ENCODE measurements around the gene NFASC.

NFASC gene

DNA sequence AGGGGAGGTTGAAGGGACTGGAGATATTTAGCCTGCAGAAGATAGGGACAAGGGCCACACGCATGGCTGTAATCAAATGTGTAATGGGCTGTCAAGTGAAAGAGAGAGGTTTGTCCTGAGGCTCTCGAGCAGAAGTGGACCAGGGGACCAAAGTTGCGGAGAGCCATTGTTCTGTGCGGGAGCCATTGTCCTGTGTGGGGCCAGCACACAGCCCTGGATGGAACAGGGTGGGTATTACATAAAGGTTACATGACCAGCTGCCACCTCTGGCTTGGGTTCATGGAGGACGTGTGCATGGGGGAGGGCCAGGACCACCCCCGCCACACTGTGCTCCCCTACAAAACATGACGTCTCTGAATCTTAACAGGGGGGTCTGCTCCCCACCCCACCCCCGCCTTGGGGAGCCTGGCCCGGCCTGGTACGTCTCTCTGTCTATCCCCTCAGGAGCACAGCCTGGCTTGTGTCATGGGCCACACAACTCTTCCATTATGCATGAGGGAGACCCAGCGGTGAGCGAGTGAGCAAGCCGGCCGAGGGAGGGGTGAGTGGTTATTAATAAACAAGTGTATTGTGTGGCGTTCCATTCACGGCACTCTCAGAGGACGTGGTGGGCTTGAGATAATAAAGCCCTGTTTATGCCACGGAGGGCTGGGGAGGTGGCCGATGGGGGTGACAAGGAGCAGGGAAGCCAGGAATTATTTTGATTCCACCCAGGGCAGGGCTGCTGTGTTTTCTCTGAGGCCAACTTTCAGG is at the start of gene NFASC:
Gene NFASC (plus strand): TSS at position 703 of the 753 bp plus-strand sequence. CDS start 73,454 bp downstream, outside the sequence.
- DNase-seq: no peak

- no peak for DNase-seq
Measured at GRCh38 chr1:204821476-204821875, 49.2 kb upstream of the NFASC start.

GRCh38 chr1:204821924-204822323 is 48.7 kb upstream of the NFASC start:
- no peak for DNase-seq

DNA sequence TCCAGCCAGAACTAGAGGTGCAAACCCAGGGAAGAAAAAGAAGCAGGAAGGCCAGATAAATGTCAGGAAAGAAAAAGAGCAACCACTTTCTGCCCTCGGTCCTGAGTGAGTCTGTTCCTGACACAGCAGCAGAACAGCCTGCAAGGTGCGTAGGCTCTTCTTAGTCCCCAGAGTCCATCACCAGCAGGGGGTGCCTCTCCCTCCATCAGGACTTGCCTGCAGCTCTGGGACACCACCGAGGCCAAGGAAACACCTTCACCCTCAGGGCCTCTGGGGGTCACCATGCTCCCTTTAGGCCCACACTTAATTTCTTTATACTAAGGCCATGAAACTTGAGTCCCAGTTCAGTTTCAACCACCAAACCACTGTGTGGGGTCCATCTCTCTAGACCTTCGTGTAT is 43.7 kb upstream of the NFASC start:
- no peak for DNase-seq

- DNase-seq: peak; percentile 89
Measured at GRCh38 chr1:204828352-204828850, 42.3 kb upstream of the NFASC start.

- peak; percentile 34 for DNase-seq
Measured at GRCh38 chr1:204829133-204829825, 41.4 kb upstream of the NFASC start.

DNA sequence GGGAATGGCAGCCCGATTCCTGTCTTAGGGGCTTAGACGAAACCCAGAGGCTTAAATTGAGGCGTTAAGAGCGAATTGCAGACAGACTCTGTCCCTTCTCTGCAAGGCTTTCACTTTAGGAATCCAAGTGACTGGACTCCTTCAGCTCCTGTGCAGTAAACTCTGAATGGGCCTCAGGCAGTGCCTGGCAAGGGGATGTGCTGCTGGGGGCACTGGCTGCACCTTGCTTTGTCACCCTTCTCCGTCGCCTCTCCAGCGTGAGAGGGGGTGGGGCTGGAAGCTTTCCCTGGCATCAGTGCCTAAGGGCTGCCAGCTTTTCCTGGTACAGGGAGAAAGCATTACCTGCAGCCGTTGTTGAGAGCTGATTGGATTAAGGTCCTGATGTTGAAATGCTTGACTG is 39.9 kb upstream of the NFASC start:
- peak; percentile 62 for DNase-seq

DNA sequence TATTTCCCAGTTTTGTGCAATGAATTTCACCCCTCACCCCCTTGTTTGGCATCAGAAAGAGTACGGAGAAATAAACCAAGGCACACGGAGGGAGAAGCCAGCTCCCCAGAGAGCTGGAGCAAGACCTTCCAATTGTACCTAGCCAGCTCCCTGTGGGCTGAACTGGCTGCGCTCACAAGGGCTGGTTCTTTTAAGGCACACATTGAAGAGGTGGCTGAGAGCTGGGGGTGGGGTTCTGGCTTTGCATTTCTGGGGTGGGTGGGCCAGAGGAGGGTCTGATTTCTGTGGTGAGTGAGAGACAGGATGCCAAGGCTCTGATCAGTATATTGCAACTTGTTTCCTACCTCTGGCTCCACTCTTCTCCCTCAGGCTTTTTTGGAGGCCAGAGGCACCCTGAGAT is 39.5 kb upstream of the NFASC start:
- no peak for DNase-seq

GRCh38 chr1:204834336-204834735 is 36.3 kb upstream of the NFASC start:
- DNase-seq: no peak

DNA sequence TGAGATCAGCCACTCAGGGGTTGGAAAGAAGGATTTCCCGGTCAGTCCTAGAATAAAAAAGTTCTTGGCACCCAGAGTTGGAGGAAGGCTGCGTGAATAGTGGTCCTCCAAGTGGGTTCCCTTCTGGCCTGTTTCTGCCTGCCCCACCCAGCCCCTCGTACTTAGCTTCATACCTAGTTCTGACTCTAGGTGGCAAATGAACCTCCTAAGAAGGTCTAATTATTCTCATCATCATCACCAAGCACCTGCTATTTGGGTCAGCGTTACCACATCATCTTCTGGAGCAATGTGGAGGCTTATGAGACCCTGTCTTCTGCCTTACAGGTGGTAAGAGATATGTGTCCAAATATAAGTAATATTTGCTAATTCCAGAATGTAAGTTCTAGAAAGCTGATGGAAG is 35.9 kb upstream of the NFASC start:
- no peak for DNase-seq

- no peak for DNase-seq
Measured at GRCh38 chr1:204835737-204836136, 34.9 kb upstream of the NFASC start.

- no peak for DNase-seq
Measured at GRCh38 chr1:204836856-204837255, 33.8 kb upstream of the NFASC start.

DNA sequence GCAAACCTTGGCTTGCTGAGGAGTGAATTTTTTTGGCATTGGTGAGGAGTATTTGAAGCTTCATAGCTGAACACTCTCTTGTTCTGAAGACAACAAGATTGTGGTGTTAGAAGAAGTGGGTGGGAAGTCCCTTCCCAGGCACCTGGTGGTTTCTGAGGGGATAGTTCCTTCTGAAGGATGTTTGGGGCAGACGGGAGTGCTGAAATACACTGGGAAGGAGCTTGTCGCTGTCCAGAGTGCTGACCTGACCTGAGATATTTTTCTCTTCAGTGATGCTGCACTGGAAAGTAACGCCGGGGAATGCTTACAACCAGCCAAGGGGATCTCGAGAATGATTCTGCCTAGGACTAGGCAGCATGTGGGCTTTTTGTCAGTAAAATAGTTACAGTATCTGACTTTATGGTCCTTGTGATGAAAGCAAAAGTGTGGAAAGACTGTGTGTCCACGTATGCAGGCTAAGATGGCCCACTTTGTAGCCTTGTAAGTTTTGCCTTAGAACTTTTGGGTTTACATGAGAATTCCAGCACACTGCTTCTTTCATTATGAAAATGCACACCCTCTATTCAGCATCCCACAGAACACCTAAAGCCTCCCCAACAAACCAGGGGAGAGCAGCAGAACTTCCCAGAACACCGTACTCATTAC is 33.1 kb upstream of the NFASC start:
- no peak for DNase-seq

GRCh38 chr1:204841316-204841715 is 29.3 kb upstream of the NFASC start:
- DNase-seq: no peak

DNA sequence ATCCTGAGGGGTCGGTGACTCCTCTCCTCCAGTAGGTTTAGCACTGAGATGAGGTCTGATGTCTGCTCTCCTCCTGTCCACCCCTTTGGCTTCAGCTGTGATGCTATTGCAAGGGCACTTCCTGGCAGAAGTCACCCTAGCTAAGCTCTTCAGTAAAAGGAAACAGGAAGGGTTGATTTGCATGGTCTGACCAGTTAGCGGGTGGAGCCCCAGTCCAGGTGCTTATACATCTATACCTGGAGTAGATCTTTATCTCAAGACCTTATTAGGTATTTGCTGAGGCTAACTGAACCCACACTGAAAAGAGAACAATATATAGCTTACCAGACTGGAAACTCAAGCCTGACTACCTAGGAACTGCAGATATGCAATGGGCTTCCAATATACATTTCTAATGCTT is 28.9 kb upstream of the NFASC start:
- peak; percentile 90 for DNase-seq

GRCh38 chr1:204842369-204842768 is 28.3 kb upstream of the NFASC start:
- no peak for DNase-seq

GRCh38 chr1:204842892-204843291 is 27.8 kb upstream of the NFASC start:
- peak; percentile 88 for DNase-seq

DNA sequence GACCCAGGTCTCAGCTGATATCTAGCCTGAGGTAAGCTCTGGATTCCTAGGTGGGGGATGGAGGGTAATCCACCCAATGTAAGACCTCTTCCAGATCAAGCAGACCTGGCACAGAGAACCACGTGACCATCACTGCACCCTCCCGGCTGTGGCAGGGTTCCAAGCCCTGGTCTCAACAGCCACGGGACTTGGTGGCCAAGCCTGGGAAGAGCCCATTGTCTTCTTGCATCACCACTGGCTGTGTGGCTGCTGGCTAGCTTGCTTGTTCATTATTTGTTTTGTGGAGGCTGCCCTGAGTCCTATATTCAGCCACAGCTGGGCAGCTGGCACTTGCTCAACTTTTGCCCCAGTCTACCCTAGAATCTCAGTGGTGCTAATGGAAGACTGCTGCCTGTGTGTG is 24.1 kb upstream of the NFASC start:
- peak; percentile 94 for DNase-seq

- no peak for DNase-seq
Measured at GRCh38 chr1:204848579-204848978, 22.1 kb upstream of the NFASC start.

- no peak for DNase-seq
Measured at GRCh38 chr1:204852854-204853253, 17.8 kb upstream of the NFASC start.

DNA sequence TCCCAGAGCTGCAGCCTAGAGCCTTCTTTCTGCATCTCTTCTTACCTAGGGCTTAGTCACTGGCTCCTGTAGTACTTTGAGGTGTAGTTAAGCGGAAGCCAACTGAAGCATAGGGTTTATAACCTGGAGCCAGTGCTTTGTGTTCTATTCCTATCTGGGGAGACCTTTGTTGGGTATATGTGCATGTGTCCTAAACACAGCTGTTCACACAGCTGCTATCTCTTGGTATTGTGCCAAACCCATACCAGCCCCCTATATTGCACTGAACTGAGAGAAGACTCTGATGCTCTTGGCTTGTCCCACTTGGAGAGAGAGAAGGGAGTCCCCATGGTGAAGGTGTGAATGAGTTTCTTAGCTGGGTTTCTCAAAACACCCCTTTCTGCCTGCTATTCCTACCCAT is 17.2 kb upstream of the NFASC start:
- DNase-seq: no peak

GRCh38 chr1:204854286-204854685 is 16.4 kb upstream of the NFASC start:
- no peak for DNase-seq

DNA sequence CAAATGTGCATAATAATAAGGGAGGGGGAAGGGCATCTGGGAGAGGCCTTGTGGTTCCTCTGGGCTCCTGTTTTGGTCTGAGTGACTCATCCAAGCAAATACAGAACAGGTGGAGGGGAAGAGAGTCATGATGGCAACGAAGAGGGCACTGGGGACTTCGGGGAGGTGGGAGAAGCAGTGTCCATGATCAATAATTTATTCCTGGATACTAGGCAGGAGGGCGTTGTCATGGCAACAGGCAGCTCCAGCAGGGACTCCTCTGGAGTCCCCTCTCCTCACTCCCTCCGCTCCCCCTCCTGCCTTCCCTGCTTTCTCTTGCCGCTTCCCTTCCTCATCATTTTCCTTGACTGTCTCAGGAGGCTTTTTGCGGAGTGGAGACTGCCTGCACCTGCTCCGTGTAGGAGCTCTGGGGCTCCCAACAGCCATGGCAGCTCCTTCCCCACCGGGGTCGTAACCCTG is 12.3 kb upstream of the NFASC start:
- peak; percentile 58 for DNase-seq

- no peak for DNase-seq
Measured at GRCh38 chr1:204859861-204860267, 10.8 kb upstream of the NFASC start.
